Spleen (tissue), 7 donors: Measurements from ENCODE around the gene PLXNA1.

Experiments used
- POLR2A ChIP-seq, 3 donors: fragments of 450-650 bp; IDR thresholded peaks; one replicate each; pipeline ENCODE4 v1.5.1; 2017; ENCODE audit warnings: antibody characterized with exemption in 3 of 3, mild to moderate bottlenecking in 1 of 3
- POLR2AphosphoS5 ChIP-seq, 3 donors: sonication (generic); formaldehyde crosslinking; IDR thresholded peaks; one replicate each; pipeline ENCODE4 v1.5.1; 2017; ENCODE audit warnings: antibody characterized with exemption in 3 of 3
- TF ChIP-seq, protein P1 (sequence below), 11 experiments: fragments of 200-600 bp in 7 of 11; fragments of 450-650 bp in 4 of 11; sonication (generic) in 4 of 11; IDR thresholded peaks in 8 of 11; conservative IDR thresholded peaks in 3 of 11; 1 replicate in 7 of 11; 2 replicates in 4 of 11; pipeline versions ENCODE4 v1.4.0 to v1.8.0; 2016 to 2021; ENCODE audit warnings: antibody characterized with exemption in 11 of 11, inconsistent platforms in 4 of 11, mild to moderate bottlenecking in 1 of 11
- donor health status: DM: no; HTN: no; CAD: no; lungs with moderate emphysema.
- donor health status: DM: no; HTN: no; CAD: no.
- donor health status: DM: no; HTN: no; CAD: no.

DNA sequence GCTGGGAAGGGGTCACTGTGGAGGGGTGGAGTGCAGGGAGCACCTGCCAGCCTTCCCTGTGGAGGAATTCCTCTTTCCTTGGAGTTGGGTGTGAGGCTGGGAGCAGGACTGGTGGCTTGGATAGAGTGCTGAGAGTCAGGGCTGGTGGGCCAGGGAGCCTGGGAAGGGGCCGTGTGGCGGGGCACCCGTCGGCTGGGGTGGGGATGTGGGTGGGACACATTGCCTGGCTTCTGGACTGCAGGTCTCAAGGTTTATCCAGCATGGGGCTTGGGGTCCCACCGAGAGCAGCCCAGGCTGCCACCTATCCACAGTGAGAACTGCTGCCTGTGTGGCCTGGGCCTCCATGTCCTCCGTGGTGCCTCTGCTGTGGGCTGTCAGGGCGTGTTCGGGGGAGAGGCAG lies 4.7 kb downstream of the PLXNA1 start:
- TF ChIP-seq, protein P1, sequence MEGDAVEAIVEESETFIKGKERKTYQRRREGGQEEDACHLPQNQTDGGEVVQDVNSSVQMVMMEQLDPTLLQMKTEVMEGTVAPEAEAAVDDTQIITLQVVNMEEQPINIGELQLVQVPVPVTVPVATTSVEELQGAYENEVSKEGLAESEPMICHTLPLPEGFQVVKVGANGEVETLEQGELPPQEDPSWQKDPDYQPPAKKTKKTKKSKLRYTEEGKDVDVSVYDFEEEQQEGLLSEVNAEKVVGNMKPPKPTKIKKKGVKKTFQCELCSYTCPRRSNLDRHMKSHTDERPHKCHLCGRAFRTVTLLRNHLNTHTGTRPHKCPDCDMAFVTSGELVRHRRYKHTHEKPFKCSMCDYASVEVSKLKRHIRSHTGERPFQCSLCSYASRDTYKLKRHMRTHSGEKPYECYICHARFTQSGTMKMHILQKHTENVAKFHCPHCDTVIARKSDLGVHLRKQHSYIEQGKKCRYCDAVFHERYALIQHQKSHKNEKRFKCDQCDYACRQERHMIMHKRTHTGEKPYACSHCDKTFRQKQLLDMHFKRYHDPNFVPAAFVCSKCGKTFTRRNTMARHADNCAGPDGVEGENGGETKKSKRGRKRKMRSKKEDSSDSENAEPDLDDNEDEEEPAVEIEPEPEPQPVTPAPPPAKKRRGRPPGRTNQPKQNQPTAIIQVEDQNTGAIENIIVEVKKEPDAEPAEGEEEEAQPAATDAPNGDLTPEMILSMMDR (IDR thresholded peaks at IDR 0.05 in 8 of 11, conservative IDR thresholded peaks at IDR 0.05 in 3 of 11) = no peak
- TF ChIP-seq POLR2A (IDR thresholded peaks at IDR 0.05) (no peak), POLR2AphosphoS5 (IDR thresholded peaks at IDR 0.05) (no peak)
